GM23338 (cell line): ENCODE data around the gene MEOX2. TPM values are rescaled to one million over a fixed set of nuclear protein-coding genes. Genes with fewer than 3 reads are reported as not detected.

Experiments
- ATAC-seq: fragments of 200-7000 bp; cut with Tn5 transposase; 3 replicates; pipeline ENCODE4 v1.9.1; 2020
- DNase-seq: peaks from one replicate; pipeline ENCODE4 v3.0.0-alpha.2; 2015; ENCODE audit warnings: low spot score
- H2AFZ ChIP-seq: fragments of 200-600 bp; sonication (generic); 2 replicates; pipeline ENCODE4 v1.8.0; 2016; ENCODE audit warnings: antibody characterized with exemption, mild to moderate bottlenecking, moderate library complexity
- H3F3A ChIP-seq: fragments of 200-600 bp; sonication (generic); replicated peaks from 2 replicates; pipeline ENCODE4 v1.8.0; 2017; ENCODE audit warnings: antibody characterized with exemption, mixed run types, low read depth
- H3K27ac ChIP-seq: fragments of 200-600 bp; sonication (generic); 2 replicates; pipeline ENCODE4 v1.6.1; 2016; ENCODE audit warnings: low read depth
- H3K27me3 ChIP-seq: fragments of 200-600 bp; sonication (generic); 2 replicates; pipeline ENCODE4 v1.8.0; 2016; ENCODE audit warnings: mild to moderate bottlenecking, mixed run types, moderate library complexity; ENCODE audit not compliant: insufficient read depth
- H3K36me3 ChIP-seq: fragments of 200-600 bp; sonication (generic); 2 replicates; pipeline ENCODE4 v1.8.0; 2016; ENCODE audit warnings: mild to moderate bottlenecking; ENCODE audit not compliant: insufficient read depth
- H3K4me1 ChIP-seq: fragments of 200-600 bp; sonication (generic); 2 replicates; pipeline ENCODE4 v1.8.0; 2016; ENCODE audit warnings: mild to moderate bottlenecking, moderate library complexity; ENCODE audit not compliant: insufficient read depth
- H3K4me2 ChIP-seq: fragments of 200-600 bp; sonication (generic); 2 replicates; pipeline ENCODE4 v1.7.1; 2017; ENCODE audit warnings: mixed run types
- H3K4me3 ChIP-seq: fragments of 200-600 bp; sonication (generic); 2 replicates; pipeline ENCODE4 v1.6.1; 2016; ENCODE audit warnings: mixed run types
- H3K79me2 ChIP-seq: fragments of 200-600 bp; sonication (generic); replicated peaks from 2 replicates; pipeline ENCODE4 v1.8.0; 2017; ENCODE audit warnings: mild to moderate bottlenecking; ENCODE audit not compliant: insufficient read depth
- H3K9me2 ChIP-seq: fragments of 200-600 bp; sonication (generic); 2 replicates; pipeline ENCODE4 v1.8.0; 2017; ENCODE audit not compliant: insufficient read depth
- H4K20me1 ChIP-seq: fragments of 200-600 bp; sonication (generic); replicated peaks from 2 replicates; pipeline ENCODE4 v1.8.0; 2017; ENCODE audit warnings: mild to moderate bottlenecking; ENCODE audit not compliant: insufficient read depth
- H3K27ac Mint-ChIP-seq: 2 replicates; pipeline ENCODE4 v1.8.0; 2020; ENCODE audit warnings: inconsistent platforms, mild to moderate bottlenecking, moderate library complexity, mixed read lengths
- H3K27me3 Mint-ChIP-seq: 3 replicates; pipeline ENCODE4 v1.8.0; 2022; ENCODE audit warnings: low read depth, mild to moderate bottlenecking, moderate library complexity, mixed read lengths, inconsistent platforms; ENCODE audit not compliant: insufficient read depth, poor library complexity
- H3K36me3 Mint-ChIP-seq: 3 replicates; pipeline ENCODE4 v1.8.0; 2021; ENCODE audit warnings: low read depth, mild to moderate bottlenecking, inconsistent platforms, moderate library complexity, mixed read lengths
- H3K4me1 Mint-ChIP-seq: 3 replicates; pipeline ENCODE4 v1.8.0; 2020; ENCODE audit warnings: mild to moderate bottlenecking, inconsistent platforms, mixed read lengths
- H3K4me3 Mint-ChIP-seq: 3 replicates; pipeline ENCODE4 v1.8.0; 2021; ENCODE audit warnings: moderate library complexity, mild to moderate bottlenecking, inconsistent platforms, mixed read lengths
- H3K9me3 Mint-ChIP-seq: 3 replicates; pipeline ENCODE4 v1.8.0; 2020; ENCODE audit warnings: moderate library complexity, mild to moderate bottlenecking, inconsistent platforms, mixed read lengths
- CREB1 ChIP-seq: fragments of 250-450 bp; sonication (Bioruptor Pico); IDR thresholded peaks from 2 replicates; pipeline ENCODE4 v1.5.0; 2020; ENCODE audit warnings: low read depth, mild to moderate bottlenecking, moderate library complexity
- CTCF ChIP-seq, 2 experiments: fragments of 200-600 bp in 1 of 2; sonication (generic) in 1 of 2; conservative IDR thresholded peaks; 2 replicates each; pipeline versions ENCODE4 v1.5.1 to v1.6.1; 2016 to 2017; ENCODE audit warnings: antibody characterized with exemption in 2 of 2, low read depth in 2 of 2, mild to moderate bottlenecking in 2 of 2, moderate library complexity in 1 of 2
- EZH2 ChIP-seq: fragments of 200-600 bp; sonication (generic); IDR thresholded peaks from one replicate; pipeline ENCODE4 v1.8.0; 2017; ENCODE audit warnings: antibody characterized with exemption, mild to moderate bottlenecking, low read depth; ENCODE audit not compliant: unreplicated experiment
- EZH2phosphoT487 ChIP-seq: fragments of 200-600 bp; sonication (generic); IDR thresholded peaks from one replicate; pipeline ENCODE4 v1.8.1; 2018; ENCODE audit warnings: antibody characterized with exemption; ENCODE audit not compliant: unreplicated experiment
- JUNB ChIP-seq: IDR thresholded peaks from one replicate; pipeline ENCODE4 v1.6.1; 2016; ENCODE audit warnings: antibody characterized with exemption; ENCODE audit not compliant: unreplicated experiment
- NANOG ChIP-seq: IDR thresholded peaks from 2 replicates; pipeline ENCODE4 v1.6.1; 2016; ENCODE audit warnings: antibody characterized with exemption, borderline replicate concordance
- POLR2AphosphoS5 ChIP-seq: IDR thresholded peaks from 2 replicates; pipeline ENCODE4 v1.6.1; 2016; ENCODE audit warnings: antibody characterized with exemption, low read depth
- STAT1 ChIP-seq: IDR thresholded peaks from one replicate; pipeline ENCODE4 v1.6.1; 2016; ENCODE audit warnings: antibody characterized with exemption; ENCODE audit not compliant: unreplicated experiment
- ZNF114 ChIP-seq: fragments of 250-450 bp; sonication (Bioruptor Pico); IDR thresholded peaks from 2 replicates; pipeline ENCODE4 v1.5.0; 2020; ENCODE audit warnings: mild to moderate bottlenecking, moderate library complexity
- ZNF331 ChIP-seq: fragments of 250-450 bp; sonication (Bioruptor Pico); IDR thresholded peaks from 2 replicates; pipeline ENCODE4 v1.5.0; 2020; ENCODE audit warnings: low read depth, mild to moderate bottlenecking, moderate library complexity
- polyA plus RNA-seq: library from polyadenylated mRNA; unstranded; fragments of >200 nt; fragmentation: Nextera tagmentation; extraction: Ambion mirVana; gene quantifications from 2 replicates; pipeline ENCODE4 v1.2.1, GENCODE V29; 2016
- total RNA-seq: library from RNA; depleted of rRNA; stranded (reverse); fragments of >200 nt; shearing (Covaris generic); gene quantifications from 2 replicates; pipeline ENCODE4 v1.2.3, GENCODE V29; 2014
- TF ChIP-seq, protein P1 (sequence below): IDR thresholded peaks from 2 replicates; pipeline ENCODE4 v1.6.1; 2016; ENCODE audit warnings: antibody characterized with exemption
- TF ChIP-seq, protein P2 (sequence below): IDR thresholded peaks from one replicate; pipeline ENCODE4 v1.6.1; 2018; ENCODE audit warnings: antibody characterized with exemption; ENCODE audit not compliant: unreplicated experiment
- TF ChIP-seq, protein P3 (sequence below): fragments of 250-450 bp; sonication (Bioruptor Pico); IDR thresholded peaks from 2 replicates; pipeline ENCODE4 v1.5.0; 2020; ENCODE audit warnings: mild to moderate bottlenecking, moderate library complexity

The MEOX2 gene
- total and polyA plus RNA-seq, 2 experiments from 2014 or later: 0.50 to 1.2 TPM

DNA sequence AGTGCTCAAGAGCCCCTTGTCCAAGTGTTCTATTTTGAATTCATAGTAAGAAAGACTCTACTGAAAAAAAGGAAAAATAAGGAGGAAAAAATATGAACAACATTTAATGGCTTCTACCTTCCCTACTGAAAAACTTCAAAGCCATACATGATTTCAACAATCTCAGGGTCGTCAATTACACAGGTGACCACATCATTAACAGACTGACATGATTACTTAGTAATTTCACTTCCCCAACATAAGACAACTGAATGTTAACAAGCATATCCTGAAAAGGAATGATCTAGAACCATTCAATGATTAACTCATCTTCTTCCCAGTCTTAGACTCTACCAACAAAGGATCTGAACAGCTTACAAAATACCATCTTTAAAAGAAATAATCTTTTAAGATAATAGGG, 34.8 kb downstream of the MEOX2 start (continued):
- TF ChIP-seq EZH2: no peak

GRCh38 chr7:15650787-15651186, 35.7 kb downstream of the MEOX2 start:
- TF ChIP-seq, protein P1, sequence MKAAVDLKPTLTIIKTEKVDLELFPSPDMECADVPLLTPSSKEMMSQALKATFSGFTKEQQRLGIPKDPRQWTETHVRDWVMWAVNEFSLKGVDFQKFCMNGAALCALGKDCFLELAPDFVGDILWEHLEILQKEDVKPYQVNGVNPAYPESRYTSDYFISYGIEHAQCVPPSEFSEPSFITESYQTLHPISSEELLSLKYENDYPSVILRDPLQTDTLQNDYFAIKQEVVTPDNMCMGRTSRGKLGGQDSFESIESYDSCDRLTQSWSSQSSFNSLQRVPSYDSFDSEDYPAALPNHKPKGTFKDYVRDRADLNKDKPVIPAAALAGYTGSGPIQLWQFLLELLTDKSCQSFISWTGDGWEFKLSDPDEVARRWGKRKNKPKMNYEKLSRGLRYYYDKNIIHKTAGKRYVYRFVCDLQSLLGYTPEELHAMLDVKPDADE: no peak
- TF ChIP-seq EZH2 (no peak), CTCF (conservative IDR thresholded peaks at IDR 0.05; ENCODE audit: low read depth in 2 of 2) (no peak), ZNF114 (CRISPR knock-in tag) (no peak), JUNB (no peak), POLR2AphosphoS5 (no peak), CREB1 (CRISPR knock-in tag) (no peak), EZH2phosphoT487 (no peak), STAT1 (no peak), NANOG (no peak), ZNF331 (no peak)
- TF ChIP-seq, protein P2, sequence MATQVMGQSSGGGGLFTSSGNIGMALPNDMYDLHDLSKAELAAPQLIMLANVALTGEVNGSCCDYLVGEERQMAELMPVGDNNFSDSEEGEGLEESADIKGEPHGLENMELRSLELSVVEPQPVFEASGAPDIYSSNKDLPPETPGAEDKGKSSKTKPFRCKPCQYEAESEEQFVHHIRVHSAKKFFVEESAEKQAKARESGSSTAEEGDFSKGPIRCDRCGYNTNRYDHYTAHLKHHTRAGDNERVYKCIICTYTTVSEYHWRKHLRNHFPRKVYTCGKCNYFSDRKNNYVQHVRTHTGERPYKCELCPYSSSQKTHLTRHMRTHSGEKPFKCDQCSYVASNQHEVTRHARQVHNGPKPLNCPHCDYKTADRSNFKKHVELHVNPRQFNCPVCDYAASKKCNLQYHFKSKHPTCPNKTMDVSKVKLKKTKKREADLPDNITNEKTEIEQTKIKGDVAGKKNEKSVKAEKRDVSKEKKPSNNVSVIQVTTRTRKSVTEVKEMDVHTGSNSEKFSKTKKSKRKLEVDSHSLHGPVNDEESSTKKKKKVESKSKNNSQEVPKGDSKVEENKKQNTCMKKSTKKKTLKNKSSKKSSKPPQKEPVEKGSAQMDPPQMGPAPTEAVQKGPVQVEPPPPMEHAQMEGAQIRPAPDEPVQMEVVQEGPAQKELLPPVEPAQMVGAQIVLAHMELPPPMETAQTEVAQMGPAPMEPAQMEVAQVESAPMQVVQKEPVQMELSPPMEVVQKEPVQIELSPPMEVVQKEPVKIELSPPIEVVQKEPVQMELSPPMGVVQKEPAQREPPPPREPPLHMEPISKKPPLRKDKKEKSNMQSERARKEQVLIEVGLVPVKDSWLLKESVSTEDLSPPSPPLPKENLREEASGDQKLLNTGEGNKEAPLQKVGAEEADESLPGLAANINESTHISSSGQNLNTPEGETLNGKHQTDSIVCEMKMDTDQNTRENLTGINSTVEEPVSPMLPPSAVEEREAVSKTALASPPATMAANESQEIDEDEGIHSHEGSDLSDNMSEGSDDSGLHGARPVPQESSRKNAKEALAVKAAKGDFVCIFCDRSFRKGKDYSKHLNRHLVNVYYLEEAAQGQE: no peak
- TF ChIP-seq, protein P3, sequence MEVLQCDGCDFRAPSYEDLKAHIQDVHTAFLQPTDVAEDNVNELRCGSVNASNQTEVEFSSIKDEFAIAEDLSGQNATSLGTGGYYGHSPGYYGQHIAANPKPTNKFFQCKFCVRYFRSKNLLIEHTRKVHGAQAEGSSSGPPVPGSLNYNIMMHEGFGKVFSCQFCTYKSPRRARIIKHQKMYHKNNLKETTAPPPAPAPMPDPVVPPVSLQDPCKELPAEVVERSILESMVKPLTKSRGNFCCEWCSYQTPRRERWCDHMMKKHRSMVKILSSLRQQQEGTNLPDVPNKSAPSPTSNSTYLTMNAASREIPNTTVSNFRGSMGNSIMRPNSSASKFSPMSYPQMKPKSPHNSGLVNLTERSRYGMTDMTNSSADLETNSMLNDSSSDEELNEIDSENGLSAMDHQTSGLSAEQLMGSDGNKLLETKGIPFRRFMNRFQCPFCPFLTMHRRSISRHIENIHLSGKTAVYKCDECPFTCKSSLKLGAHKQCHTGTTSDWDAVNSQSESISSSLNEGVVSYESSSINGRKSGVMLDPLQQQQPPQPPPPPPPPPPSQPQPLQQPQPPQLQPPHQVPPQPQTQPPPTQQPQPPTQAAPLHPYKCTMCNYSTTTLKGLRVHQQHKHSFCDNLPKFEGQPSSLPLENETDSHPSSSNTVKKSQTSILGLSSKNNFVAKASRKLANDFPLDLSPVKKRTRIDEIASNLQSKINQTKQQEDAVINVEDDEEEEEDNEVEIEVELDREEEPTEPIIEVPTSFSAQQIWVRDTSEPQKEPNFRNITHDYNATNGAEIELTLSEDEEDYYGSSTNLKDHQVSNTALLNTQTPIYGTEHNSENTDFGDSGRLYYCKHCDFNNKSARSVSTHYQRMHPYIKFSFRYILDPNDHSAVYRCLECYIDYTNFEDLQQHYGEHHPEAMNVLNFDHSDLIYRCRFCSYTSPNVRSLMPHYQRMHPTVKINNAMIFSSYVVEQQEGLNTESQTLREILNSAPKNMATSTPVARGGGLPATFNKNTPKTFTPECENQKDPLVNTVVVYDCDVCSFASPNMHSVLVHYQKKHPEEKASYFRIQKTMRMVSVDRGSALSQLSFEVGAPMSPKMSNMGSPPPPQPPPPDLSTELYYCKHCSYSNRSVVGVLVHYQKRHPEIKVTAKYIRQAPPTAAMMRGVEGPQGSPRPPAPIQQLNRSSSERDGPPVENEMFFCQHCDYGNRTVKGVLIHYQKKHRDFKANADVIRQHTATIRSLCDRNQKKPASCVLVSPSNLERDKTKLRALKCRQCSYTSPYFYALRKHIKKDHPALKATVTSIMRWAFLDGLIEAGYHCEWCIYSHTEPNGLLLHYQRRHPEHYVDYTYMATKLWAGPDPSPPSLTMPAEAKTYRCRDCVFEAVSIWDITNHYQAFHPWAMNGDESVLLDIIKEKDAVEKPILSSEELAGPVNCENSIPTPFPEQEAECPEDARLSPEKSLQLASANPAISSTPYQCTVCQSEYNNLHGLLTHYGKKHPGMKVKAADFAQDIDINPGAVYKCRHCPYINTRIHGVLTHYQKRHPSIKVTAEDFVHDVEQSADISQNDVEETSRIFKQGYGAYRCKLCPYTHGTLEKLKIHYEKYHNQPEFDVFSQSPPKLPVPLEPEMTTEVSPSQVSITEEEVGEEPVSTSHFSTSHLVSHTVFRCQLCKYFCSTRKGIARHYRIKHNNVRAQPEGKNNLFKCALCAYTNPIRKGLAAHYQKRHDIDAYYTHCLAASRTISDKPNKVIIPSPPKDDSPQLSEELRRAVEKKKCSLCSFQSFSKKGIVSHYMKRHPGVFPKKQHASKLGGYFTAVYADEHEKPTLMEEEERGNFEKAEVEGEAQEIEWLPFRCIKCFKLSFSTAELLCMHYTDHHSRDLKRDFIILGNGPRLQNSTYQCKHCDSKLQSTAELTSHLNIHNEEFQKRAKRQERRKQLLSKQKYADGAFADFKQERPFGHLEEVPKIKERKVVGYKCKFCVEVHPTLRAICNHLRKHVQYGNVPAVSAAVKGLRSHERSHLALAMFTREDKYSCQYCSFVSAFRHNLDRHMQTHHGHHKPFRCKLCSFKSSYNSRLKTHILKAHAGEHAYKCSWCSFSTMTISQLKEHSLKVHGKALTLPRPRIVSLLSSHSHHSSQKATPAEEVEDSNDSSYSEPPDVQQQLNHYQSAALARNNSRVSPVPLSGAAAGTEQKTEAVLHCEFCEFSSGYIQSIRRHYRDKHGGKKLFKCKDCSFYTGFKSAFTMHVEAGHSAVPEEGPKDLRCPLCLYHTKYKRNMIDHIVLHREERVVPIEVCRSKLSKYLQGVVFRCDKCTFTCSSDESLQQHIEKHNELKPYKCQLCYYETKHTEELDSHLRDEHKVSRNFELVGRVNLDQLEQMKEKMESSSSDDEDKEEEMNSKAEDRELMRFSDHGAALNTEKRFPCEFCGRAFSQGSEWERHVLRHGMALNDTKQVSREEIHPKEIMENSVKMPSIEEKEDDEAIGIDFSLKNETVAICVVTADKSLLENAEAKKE: no peak
- H2AFZ ChIP-seq: no peak overlapping the region
- no peaks in the 10 kb centered on the region for H3K36me3 Mint-ChIP-seq

More at GRCh38 chr7:15650787-15651186, 35.7 kb downstream of the MEOX2 start:
- no peaks in the 10 kb centered on the region for H3K4me1 ChIP-seq
- no peaks in the 10 kb centered on the region for H4K20me1 ChIP-seq
- peaks cover 6% of the 10 kb centered on the region; the same call in 2 of the 3 replicates for H3K4me1 Mint-ChIP-seq
- H3K4me2 ChIP-seq: no peak overlapping the region
- H3F3A ChIP-seq: no peaks in the 10 kb centered on the region
- H3K4me3 Mint-ChIP-seq: no peak overlapping the region
- ATAC-seq (no peak), DNase-seq (no peak)
- no peaks in the 10 kb centered on the region for H3K27me3 Mint-ChIP-seq
- H3K9me3 Mint-ChIP-seq: no peaks in the 10 kb centered on the region
- H3K79me2 ChIP-seq: no peaks in the 10 kb centered on the region
- H3K9me2 ChIP-seq: no peaks in the 10 kb centered on the region
- no peaks in the 10 kb centered on the region for H3K27me3 ChIP-seq
- H3K27ac ChIP-seq: no peak overlapping the region
- no peaks in the 10 kb centered on the region for H3K36me3 ChIP-seq
- no peak overlapping the region for H3K27ac Mint-ChIP-seq
- H3K4me3 ChIP-seq: no peak overlapping the region
